NCI-H524 (cell line): Measurements from ENCODE around the gene CSTPP1.
"Not testable (repeated sequence)": the region's sequence is repeated elsewhere in the genome, so short reads cannot be mapped to it uniquely, and the experiment has no call there.

ENCODE experiments used
- DNase-seq, 2 experiments: peaks; one replicate each; lab custom pipeline; 2025; lab: John Stamatoyannopoulos, UW

Gene CSTPP1

GRCh38 chr11:47050284-47050683, 113.7 kb downstream of the CSTPP1 start:
- DNase-seq, result no peak

- DNase-seq, result no peak
These were observed 114.7 kb downstream of the CSTPP1 start for GRCh38 chr11:47051217-47051616.

- DNase-seq, result no peak
These were observed 115.6 kb downstream of the CSTPP1 start for GRCh38 chr11:47052165-47052564.

- DNase-seq, result no peak
These were observed 116.0 kb downstream of the CSTPP1 start for GRCh38 chr11:47052576-47052975.

- no peak for DNase-seq
These were observed 119.0 kb downstream of the CSTPP1 start for GRCh38 chr11:47055534-47055933.

- no peak for DNase-seq
These were observed 119.8 kb downstream of the CSTPP1 start for GRCh38 chr11:47056261-47056915.

- no peak for DNase-seq
These were observed 120.8 kb downstream of the CSTPP1 start for GRCh38 chr11:47057365-47057764.

GRCh38 chr11:47060807-47061206, 124.2 kb downstream of the CSTPP1 start:
- no peak for DNase-seq

GRCh38 chr11:47061429-47062178, 125.0 kb downstream of the CSTPP1 start:
- DNase-seq, result no peak

GRCh38 chr11:47062736-47063135, 126.2 kb downstream of the CSTPP1 start:
- DNase-seq, result no peak

GRCh38 chr11:47067401-47067800, 130.8 kb downstream of the CSTPP1 start:
- DNase-seq, result no peak

- no peak for DNase-seq
These were observed 134.2 kb downstream of the CSTPP1 start for GRCh38 chr11:47070769-47071168.

- DNase-seq, result no peak
These were observed 134.8 kb downstream of the CSTPP1 start for GRCh38 chr11:47071341-47071740.

GRCh38 chr11:47071791-47072261, 135.3 kb downstream of the CSTPP1 start:
- DNase-seq, result no peak

GRCh38 chr11:47078751-47079521, 142.4 kb downstream of the CSTPP1 start:
- peak in 1 of 2 experiments; percentile 7 for DNase-seq

GRCh38 chr11:47080775-47081174, 144.2 kb downstream of the CSTPP1 start:
- DNase-seq, result not testable (repeated sequence)

GRCh38 chr11:47083913-47084312, 147.4 kb downstream of the CSTPP1 start:
- no peak for DNase-seq

- no peak for DNase-seq
These were observed 151.2 kb downstream of the CSTPP1 start for GRCh38 chr11:47087801-47088200.

- no peak for DNase-seq
These were observed 157.0 kb downstream of the CSTPP1 start for GRCh38 chr11:47093541-47093940.

- DNase-seq, result not testable (repeated sequence)
These were observed 160.3 kb downstream of the CSTPP1 start for GRCh38 chr11:47096871-47097270.

GRCh38 chr11:47098223-47098622, 161.7 kb downstream of the CSTPP1 start:
- not testable (repeated sequence) for DNase-seq

GRCh38 chr11:47099214-47099917, 162.8 kb downstream of the CSTPP1 start:
- no peak for DNase-seq
